ENCODE results near the gene DHDDS. TPM values are rescaled to one million over a fixed set of nuclear protein-coding genes. Genes with fewer than 3 reads are reported as not detected.

DHDDS gene
- total and polyA plus RNA-seq, 2 donors from 2014 or later, result 41.8 to 53.4 TPM

- Histone ChIP-seq H3K9ac (ENCODE audit: low read length in 3 of 3) (no peak overlapping the region), H3K27ac (ENCODE audit: low read depth in 2 of 2, low read length in 2 of 2) (no peak overlapping the region), H3K9me3 (ENCODE audit: control insufficient read depth in 2 of 3, insufficient read depth in 1 of 3, low read length in 3 of 3) (no peaks in the 10 kb centered on the region), H3K4me3 (ENCODE audit: low read length in 3 of 3) (no peak overlapping the region), H3K4me1 (ENCODE audit: control insufficient read depth in 2 of 3, insufficient read depth in 2 of 3, low read depth in 1 of 3, low read length in 3 of 3) (peaks cover 0 to 2% (median 0%) of the 10 kb centered on the region in 3 donors), H3K36me3 (ENCODE audit: control insufficient read depth in 2 of 3, insufficient read depth in 3 of 3, low read length in 3 of 3) (no peaks in the 10 kb centered on the region), H3K27me3 (ENCODE audit: control insufficient read depth, insufficient read depth, low read length) (peaks cover 34% of the 10 kb centered on the region)
- no peak for DNase-seq
- no peak for FAIRE-seq
- TF ChIP-seq CTCF (IDR thresholded peaks at IDR 0.05; ENCODE audit: borderline replicate concordance, extremely low read depth, insufficient read depth), result no peak
- intact Hi-C loops (cut with DNase I), result no loop called here
These were observed 19.8 kb upstream of the DHDDS start for GRCh38 chr1:26412180-26412840.

- no peak overlapping the region for H3K27ac ChIP-seq (ENCODE audit: low read depth in 2 of 2, low read length in 2 of 2)
- no peak overlapping the region for H3K4me3 ChIP-seq (ENCODE audit: low read length in 3 of 3)
- no peak for TF ChIP-seq CTCF (IDR thresholded peaks at IDR 0.05; ENCODE audit: borderline replicate concordance, extremely low read depth, insufficient read depth)
- no peaks in the 10 kb centered on the region for H3K36me3 ChIP-seq (ENCODE audit: control insufficient read depth in 2 of 3, insufficient read depth in 3 of 3, low read length in 3 of 3)
- H3K27me3 ChIP-seq (ENCODE audit: control insufficient read depth, insufficient read depth, low read length), result peaks cover 34% of the 10 kb centered on the region
- no peaks in the 10 kb centered on the region for H3K9me3 ChIP-seq (ENCODE audit: control insufficient read depth in 2 of 3, insufficient read depth in 1 of 3, low read length in 3 of 3)
- H3K9ac ChIP-seq (ENCODE audit: low read length in 3 of 3), result no peak overlapping the region
- H3K4me1 ChIP-seq (ENCODE audit: control insufficient read depth in 2 of 3, insufficient read depth in 2 of 3, low read depth in 1 of 3, low read length in 3 of 3), result peaks cover 0 to 2% (median 0%) of the 10 kb centered on the region in 3 donors
- intact Hi-C loops (cut with DNase I), result no loop called here
- DNase-seq (no peak), FAIRE-seq (no peak)
These were observed 19.1 kb upstream of the DHDDS start for GRCh38 chr1:26413031-26413430.

GRCh38 chr1:26417111-26417759 is 14.9 kb upstream of the DHDDS start:
- FAIRE-seq (no peak), DNase-seq (peak; percentile 72 to 82 (median 81))
- Histone ChIP-seq H3K27ac (ENCODE audit: low read depth in 2 of 2, low read length in 2 of 2) (no peak overlapping the region), H3K36me3 (ENCODE audit: control insufficient read depth in 2 of 3, insufficient read depth in 3 of 3, low read length in 3 of 3) (no peaks in the 10 kb centered on the region), H3K9me3 (ENCODE audit: control insufficient read depth in 2 of 3, insufficient read depth in 1 of 3, low read length in 3 of 3) (no peaks in the 10 kb centered on the region), H3K4me1 (ENCODE audit: control insufficient read depth in 2 of 3, insufficient read depth in 2 of 3, low read depth in 1 of 3, low read length in 3 of 3) (no peaks in the 10 kb centered on the region), H3K9ac (ENCODE audit: low read length in 3 of 3) (no peak overlapping the region), H3K27me3 (ENCODE audit: control insufficient read depth, insufficient read depth, low read length) (peaks cover 16% of the 10 kb centered on the region), H3K4me3 (ENCODE audit: low read length in 3 of 3) (no peak overlapping the region)
- peak; percentile 74 for TF ChIP-seq CTCF (IDR thresholded peaks at IDR 0.05; ENCODE audit: borderline replicate concordance, extremely low read depth, insufficient read depth)
- intact Hi-C loops (cut with DNase I), result no loop called here
